Stimulated activated CD4-positive, alpha-beta T cell treated with anti-CD3 and anti-CD28 coated beads, Interleukin-15, amount 100 ng/mL, for 1 hour (primary cell): ENCODE data around the gene C19orf81.
"Not testable (repeated sequence)": the region's sequence is repeated elsewhere in the genome, so short reads cannot be mapped to it uniquely, and the experiment has no call there.

Source experiments
- DNase-seq, 2 donors: peaks; one replicate each; pipeline ENCODE4 v3.0.0-alpha.2; 2020; ENCODE audit warnings: low read depth in 1 of 2, low spot score in 1 of 2

Gene C19orf81

DNA sequence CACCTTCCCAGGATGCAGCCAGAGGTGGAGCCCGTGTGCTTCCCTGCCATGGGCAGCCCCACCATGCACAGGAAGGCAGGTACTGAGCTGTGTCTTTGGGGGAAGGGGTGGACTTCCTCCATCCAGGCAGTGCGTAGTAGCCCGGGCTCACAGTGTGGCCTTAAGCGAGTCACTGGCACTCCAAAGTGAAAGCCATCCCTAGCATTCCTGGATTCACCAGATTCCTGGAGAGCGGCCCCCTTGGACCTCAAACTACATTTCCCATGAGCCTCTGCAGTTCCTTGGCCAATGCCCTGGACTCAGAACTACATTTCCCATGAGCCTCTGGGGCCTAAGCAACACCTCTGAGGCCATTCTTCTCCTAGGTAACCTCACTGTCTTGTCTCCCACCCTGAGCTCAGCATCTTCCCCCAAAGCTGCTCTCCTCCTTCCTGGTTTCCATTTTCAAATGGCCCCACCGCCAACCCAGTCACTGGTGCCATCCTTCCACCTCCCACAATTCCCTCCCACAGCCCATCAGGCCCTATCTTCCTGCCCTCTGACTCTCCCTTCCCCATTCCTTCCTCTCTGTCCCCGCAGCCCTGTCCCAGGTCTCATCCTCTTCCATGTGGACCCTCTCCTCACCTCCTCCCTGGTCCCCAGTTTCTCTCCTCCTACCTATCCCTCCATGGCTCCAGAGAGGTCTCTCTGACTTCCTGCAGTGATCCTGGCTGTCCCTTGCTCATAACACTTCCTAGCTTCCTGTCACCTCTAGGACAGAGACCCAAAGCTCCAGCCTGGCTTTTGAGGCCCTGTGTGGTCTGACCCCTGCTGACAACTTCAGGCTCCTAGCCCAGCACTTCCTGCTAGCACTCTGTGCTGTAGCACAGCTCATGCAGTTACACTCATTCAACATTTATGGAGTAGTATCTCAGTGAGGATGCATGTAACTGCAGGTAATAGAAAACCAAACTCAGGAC, at the start of gene C19orf81:
C19orf81 (plus strand) TSS at position 13 of the 959 bp plus-strand sequence; CDS start at position 13, 0 bp downstream.
- no peak for DNase-seq

DNA sequence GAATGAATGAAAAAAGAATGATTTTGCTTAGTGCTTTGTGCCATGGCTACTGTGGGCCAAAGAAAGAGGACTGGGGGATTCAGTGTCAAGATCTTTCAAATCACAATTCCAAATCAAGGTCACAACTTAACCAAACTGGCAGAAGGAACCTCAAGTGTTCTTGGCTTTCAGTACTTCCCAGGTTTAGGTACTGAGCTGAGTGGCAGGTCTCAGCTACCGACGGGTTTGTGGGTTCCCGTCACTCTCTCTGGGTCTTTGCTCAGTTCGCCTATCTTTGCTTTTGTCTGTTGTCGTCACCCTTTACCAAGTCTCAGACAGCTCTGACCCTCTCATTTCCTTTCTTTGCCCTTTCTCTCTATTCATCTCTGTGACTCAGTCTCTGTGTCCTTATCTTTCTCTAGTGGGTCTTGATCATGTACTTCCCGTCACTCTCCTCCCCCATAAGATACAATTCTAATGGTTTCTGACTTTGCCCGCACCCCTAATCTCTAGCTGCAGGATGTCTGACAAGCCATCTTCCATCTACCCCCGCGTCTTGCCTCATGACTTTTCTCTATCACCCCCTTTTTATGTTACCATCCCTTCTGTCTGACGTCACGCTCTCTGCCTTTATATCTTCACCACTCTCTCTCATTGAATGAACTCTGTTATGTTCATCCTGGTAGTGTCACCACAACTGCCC, 47.7 kb upstream of the C19orf81 start:
- no peak for DNase-seq

GRCh38 chr19:50602089-50602422, 47.2 kb upstream of the C19orf81 start:
- DNase-seq = no peak

DNA sequence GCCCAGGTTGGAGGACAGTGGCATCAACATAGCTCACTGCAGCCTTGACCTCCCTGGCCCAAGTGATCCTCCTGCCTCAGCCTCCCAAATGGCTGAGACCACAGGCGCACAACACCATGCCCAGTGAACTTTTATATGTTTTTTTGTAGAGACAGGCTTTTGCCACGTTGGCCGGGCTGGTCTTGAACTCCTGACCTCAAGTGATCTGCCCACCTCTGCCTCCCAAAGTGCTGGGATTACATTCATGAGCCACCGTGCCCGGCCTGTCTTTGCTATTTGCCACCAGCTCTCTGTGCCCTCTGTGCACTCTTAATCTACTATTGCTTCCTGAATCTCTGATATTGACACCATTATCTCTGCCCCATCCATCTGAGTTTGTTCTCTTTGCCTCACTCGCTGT, 46.7 kb upstream of the C19orf81 start:
- DNase-seq = no peak

- no peak for DNase-seq
Observed at GRCh38 chr19:50602935-50603334, 46.3 kb upstream of the C19orf81 start.

- DNase-seq = not testable (repeated sequence)
Observed at GRCh38 chr19:50604264-50605073, 44.8 kb upstream of the C19orf81 start.

GRCh38 chr19:50606059-50606836, 43.0 kb upstream of the C19orf81 start:
- DNase-seq = not testable (repeated sequence)

DNA sequence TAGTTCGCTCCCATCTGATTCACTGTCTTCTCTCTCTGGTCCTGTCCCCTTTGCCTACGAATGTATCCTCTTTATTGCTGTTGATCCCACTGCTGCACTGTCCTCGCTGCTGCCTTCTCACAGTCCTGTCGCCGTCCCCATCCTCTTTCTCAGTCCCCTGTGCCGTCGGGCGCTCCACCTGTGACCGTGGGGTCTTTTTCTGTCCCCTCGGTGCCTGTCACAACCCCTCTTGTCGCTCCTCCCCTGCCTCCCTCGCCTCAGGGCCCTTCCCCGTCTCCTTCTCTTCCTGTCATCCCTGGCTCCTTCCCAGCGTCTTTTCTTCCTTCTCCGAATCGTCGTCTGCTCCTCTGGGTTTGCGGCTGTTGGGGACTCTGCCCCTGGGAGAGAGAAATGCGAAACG, 41.9 kb upstream of the C19orf81 start:
- no peak for DNase-seq

DNA sequence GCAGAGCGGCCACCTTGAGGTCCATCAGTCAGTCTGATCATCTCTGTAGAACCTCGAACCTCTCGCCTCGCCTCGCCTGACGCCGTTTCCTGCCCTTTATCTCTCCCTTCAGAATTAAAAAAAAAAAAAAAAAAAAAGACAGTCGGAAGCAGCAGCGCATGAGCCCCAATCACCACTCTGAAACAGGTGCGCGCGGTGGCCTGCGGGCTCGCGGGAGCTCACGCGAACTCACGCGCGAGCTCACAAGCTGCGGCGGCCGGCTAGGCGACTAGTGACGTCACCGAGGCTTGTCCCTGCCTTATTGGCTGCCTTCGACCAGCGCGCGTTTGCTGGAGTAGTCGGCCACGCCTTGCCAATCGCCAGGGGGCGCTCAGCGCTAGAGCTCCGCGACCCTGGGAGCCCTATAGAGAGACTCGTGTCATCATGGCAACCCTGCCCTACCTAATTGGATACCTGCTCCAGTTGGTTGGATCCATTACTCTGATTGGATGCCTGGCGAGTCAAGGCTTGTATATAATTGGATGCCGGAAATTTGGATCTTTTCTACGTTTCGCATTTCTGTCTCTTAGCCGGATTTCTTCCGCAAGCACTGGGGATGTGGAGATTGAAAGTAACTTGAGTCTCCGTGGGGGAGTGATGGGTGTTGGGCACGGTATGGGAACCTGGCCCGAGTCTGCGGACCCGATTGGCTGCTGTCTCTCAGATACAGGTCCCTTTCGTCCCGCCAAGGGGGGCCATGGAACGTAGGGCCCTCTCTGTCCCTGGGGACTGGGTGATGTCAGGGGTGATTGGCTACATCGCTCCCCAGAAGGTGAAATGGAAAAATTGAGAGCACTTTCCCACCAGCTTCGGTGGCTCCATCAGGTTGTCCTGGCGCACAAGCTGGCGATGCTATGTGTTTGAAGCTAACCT, 41.1 kb upstream of the C19orf81 start:
- peak; percentile 5 to 57 for DNase-seq

- not testable (repeated sequence) for DNase-seq
Observed at GRCh38 chr19:50612504-50613404, 36.5 kb upstream of the C19orf81 start.

DNA sequence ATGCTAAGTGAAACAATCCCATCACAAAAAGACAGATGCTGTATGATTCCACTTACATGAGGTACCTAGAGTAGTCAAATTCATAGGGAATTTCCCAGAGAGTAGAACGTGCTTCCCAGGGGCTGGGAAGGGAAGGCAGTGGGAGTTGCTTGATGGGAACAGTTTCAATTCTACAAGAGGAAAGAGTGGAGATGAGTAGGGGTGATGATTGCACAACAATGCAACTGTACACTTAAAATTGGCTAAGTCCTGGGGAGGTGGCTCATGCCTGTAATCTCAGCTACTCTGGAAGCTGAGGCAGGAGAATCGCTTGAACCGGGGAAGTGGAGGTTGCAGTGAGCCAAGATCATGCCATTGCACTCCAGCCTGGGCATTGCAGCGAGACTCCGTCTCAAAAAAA, 30.9 kb upstream of the C19orf81 start:
- not testable (repeated sequence) for DNase-seq

DNA sequence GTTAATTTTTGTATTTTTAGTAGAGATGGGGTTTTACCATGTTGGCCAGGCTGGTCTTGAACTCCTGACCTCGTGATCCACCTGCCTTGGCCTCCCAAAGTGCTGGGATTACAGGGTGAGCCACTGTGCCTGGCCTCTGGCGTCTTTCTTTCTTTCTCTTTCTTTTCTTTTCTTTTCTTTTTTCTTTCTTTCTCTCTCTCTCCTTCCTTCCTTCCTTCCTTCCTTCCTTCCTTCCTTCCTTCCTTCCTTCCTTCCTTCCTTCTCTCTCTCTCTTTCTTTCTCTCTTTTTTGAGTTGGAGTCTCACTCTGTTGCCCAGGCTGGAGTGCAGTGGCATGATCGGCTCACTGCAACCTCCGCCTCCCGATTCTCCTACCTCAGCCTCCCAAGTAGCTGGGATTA, 30.1 kb upstream of the C19orf81 start:
- not testable (repeated sequence) for DNase-seq

- not testable (repeated sequence) for DNase-seq
Observed at GRCh38 chr19:50620394-50620906, 28.8 kb upstream of the C19orf81 start.

GRCh38 chr19:50624949-50625600, 24.2 kb upstream of the C19orf81 start:
- DNase-seq = no peak

DNA sequence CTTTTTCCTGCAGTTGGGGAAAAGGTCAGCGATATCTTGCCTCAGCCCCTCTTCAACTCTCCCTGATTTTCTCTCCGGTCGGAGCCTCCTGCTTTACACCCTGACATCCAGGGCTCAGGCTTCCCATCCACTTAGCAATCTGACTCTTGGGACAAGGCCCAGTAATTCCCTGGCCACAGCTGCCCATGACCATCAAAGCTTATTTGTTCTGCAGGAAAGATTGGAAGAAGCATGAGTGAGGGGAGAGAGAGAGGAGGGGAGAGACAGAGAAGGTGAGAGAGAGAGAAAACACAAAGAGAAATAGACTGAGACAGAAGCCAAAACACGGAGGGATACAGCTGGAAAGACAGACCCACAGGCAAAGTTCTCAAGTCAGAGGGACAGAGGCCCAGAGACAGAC, 23.2 kb upstream of the C19orf81 start:
- no peak for DNase-seq

GRCh38 chr19:50626795-50627194, 22.4 kb upstream of the C19orf81 start:
- DNase-seq = no peak

DNA sequence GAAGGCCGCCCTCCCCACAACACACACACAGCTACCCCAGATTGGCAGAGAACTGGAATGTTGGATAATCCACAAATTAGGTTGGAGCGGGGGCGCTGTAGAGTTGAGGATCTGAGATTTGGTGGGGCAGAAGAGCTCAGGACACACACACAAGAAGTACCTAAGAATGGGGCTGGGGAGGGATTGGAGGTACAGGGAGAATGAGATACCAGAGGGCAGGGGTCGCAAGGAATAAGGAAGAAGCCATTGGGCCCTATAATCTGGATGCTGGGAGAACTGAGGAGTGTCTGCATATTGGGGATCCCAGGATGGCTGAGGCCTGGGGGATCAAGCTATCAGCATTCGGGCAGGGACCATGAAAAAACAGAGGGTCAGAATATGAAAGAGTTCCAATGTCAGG, 21.1 kb upstream of the C19orf81 start:
- no peak for DNase-seq

DNA sequence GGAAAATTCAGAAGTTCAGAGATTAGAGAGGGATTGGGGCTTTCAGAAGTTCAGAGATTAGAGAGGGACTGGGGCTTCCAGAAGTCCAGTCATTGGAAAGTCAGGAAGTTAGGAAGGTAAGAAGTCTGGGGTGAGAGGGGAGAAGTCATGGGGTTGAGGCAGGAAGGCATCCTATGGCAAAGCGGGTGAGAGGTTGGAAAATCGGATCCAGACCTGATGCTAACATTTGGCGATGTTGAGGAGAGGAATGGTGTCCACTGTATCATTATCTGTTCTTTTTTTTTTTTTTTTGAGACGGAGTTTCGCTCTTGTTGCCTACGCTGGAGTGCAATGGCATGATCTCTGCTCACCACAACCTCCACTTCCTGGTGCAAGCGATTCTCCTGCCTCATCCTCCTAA, 20.7 kb upstream of the C19orf81 start:
- no peak for DNase-seq
